A549 (cell line): Measurements from ENCODE around the gene GAS6. TPM values are rescaled to one million over a fixed set of nuclear protein-coding genes. Genes with fewer than 3 reads are reported as not detected.
"Not testable (repeated sequence)": the region's sequence is repeated elsewhere in the genome, so short reads cannot be mapped to it uniquely, and the experiment has no call there.

Experiments used
- ATAC-seq, 2 experiments: fragments of 200-7000 bp in 1 of 2; fragments of >200 bp in 1 of 2; cut with Nextera tagmentation in 1 of 2; cut with Tn5 transposase in 1 of 2; 3 replicates each; pipeline versions ENCODE4 v1.8.0 to v1.9.1; 2018 to 2020; ENCODE audit warnings: mild to moderate bottlenecking in 1 of 2, moderate library complexity in 1 of 2
- CTCF ChIA-PET: fragments of 300-600 bp; sonication (Branson Sonifier 250); formaldehyde crosslinking; extraction: SDS; loops from one replicate; lab custom pipeline; 2021; ENCODE audit warnings: antibody characterized with exemption, inconsistent platforms; lab: Yijun Ruan, JAX
- POLR2A ChIA-PET: fragments of 350-600 bp; formaldehyde crosslinking; extraction: SDS; loops from one replicate; lab custom pipeline; 2021; ENCODE audit warnings: antibody characterized with exemption, inconsistent platforms; lab: Yijun Ruan, JAX
- DNase-seq, 2 experiments: peaks; one replicate each; pipeline versions ENCODE4 v3.0.0 to v3.0.0-alpha.2; 2011 to 2016; ENCODE audit warnings: low read depth in 1 of 2, low spot score in 1 of 2
- FAIRE-seq: peaks from 2 replicates; lab custom pipeline; 2011; peaks lifted over from hg19 to GRCh38; lab: Jason Lieb, UNC
- H3K27ac ChIP-seq, 2 experiments: fragments of >200 bp; sonication (Bioruptor Twin); formaldehyde crosslinking; 3 replicates each; pipeline ENCODE4 v1.5.1; 2016 to 2017
- H3K4me1 ChIP-seq: fragments of >200 bp; sonication (Bioruptor Twin); formaldehyde crosslinking; 3 replicates; pipeline ENCODE4 v1.6.1; 2016
- H3K4me2 ChIP-seq: fragments of >200 bp; sonication (Bioruptor Twin); formaldehyde crosslinking; 3 replicates; pipeline ENCODE4 v1.6.1; 2016
- H3K4me3 ChIP-seq: fragments of >200 bp; sonication (Bioruptor Twin); formaldehyde crosslinking; 3 replicates; pipeline ENCODE4 v1.5.1; 2016
- H3K9me3 ChIP-seq: fragments of >200 bp; sonication (Bioruptor Twin); formaldehyde crosslinking; 3 replicates; pipeline ENCODE4 v1.6.1; 2016
- CBX8 ChIP-seq: fragments of 200-600 bp; sonication (generic); IDR thresholded peaks from 2 replicates; pipeline ENCODE4 v1.6.1; 2016
- CHD4 ChIP-seq: fragments of 200-600 bp; sonication (generic); IDR thresholded peaks from 2 replicates; pipeline ENCODE4 v1.6.1; 2016; ENCODE audit warnings: antibody characterized with exemption, mild to moderate bottlenecking, borderline replicate concordance
- MAFK ChIP-seq: fragments of 450-650 bp; IDR thresholded peaks from 2 replicates; pipeline ENCODE4 v1.6.1; 2014; ENCODE audit not compliant: partially characterized antibody
- MAX ChIP-seq: IDR thresholded peaks from 2 replicates; pipeline ENCODE4 v1.6.1; 2012
- MAZ ChIP-seq: fragments of 150-350 bp; IDR thresholded peaks from 2 replicates; pipeline ENCODE4 v1.6.1; 2014; ENCODE audit warnings: antibody characterized with exemption, low read depth, low read length, borderline replicate concordance
- NPAS2 ChIP-seq: fragments of 250-450 bp; sonication (Bioruptor Pico); IDR thresholded peaks from 2 replicates; pipeline ENCODE4 v1.8.0; 2022; ENCODE audit warnings: mild to moderate bottlenecking, moderate library complexity, borderline replicate concordance
- PHF8 ChIP-seq: fragments of 200-600 bp; sonication (generic); IDR thresholded peaks from 2 replicates; pipeline ENCODE4 v1.6.1; 2016; ENCODE audit warnings: low read depth, mild to moderate bottlenecking, antibody characterized with exemption, moderate library complexity, borderline replicate concordance
- RAD21 ChIP-seq, 2 experiments: fragments of >200 bp in 1 of 2; sonication (Bioruptor Twin) in 1 of 2; formaldehyde crosslinking in 1 of 2; IDR thresholded peaks in 1 of 2; conservative IDR thresholded peaks in 1 of 2; 2 replicates in 1 of 2; 3 replicates in 1 of 2; pipeline ENCODE4 v1.6.1; 2012 to 2018; ENCODE audit warnings: inconsistent platforms in 1 of 2
- RCOR1 ChIP-seq: fragments of 150-350 bp; IDR thresholded peaks from 2 replicates; pipeline ENCODE4 v1.6.1; 2014; ENCODE audit warnings: antibody characterized with exemption, low read length, low read depth
- RFX5 ChIP-seq: fragments of 450-650 bp; IDR thresholded peaks from 2 replicates; pipeline ENCODE4 v1.7.1; 2014; ENCODE audit warnings: antibody characterized with exemption, mild to moderate bottlenecking, moderate library complexity
- SREBF2 ChIP-seq: fragments of 450-650 bp; IDR thresholded peaks from 2 replicates; pipeline ENCODE4 v1.6.1; 2014; ENCODE audit warnings: mild to moderate bottlenecking, moderate library complexity
- TFCP2L1 ChIP-seq: fragments of 250-450 bp; sonication (Bioruptor Pico); IDR thresholded peaks from 2 replicates; pipeline ENCODE4 v1.5.0; 2021; ENCODE audit warnings: mild to moderate bottlenecking
- TP53 ChIP-seq: fragments of 250-450 bp; sonication (Bioruptor Pico); IDR thresholded peaks from 2 replicates; pipeline ENCODE4 v1.5.0; 2021; ENCODE audit warnings: mild to moderate bottlenecking, moderate library complexity
- ZC3H11A ChIP-seq: fragments of 450-650 bp; IDR thresholded peaks from 2 replicates; pipeline ENCODE4 v1.6.1; 2014; ENCODE audit warnings: antibody characterized with exemption, mild to moderate bottlenecking
- ZSCAN20 ChIP-seq: fragments of 250-450 bp; sonication (Bioruptor Pico); IDR thresholded peaks from 2 replicates; pipeline ENCODE4 v1.8.0; 2022; ENCODE audit warnings: mild to moderate bottlenecking, moderate library complexity
- WGBS: methylation state at CpG from one replicate; pipeline ENCODE4 v1.1.6; 2017; ENCODE audit errors: missing lambda C conversion rate; 5-methylcytosine and 5-hydroxymethylcytosine counted together
- polyA plus RNA-seq, 4 experiments: library from polyadenylated mRNA; depleted of rRNA in 3 of 4; stranded (reverse); fragments of >200 nt; fragmentation: RNase III in 1 of 4; extraction: RNeasy Plus Mini Kit Qiagen cat#74134 plus additional on column Dnase treatment in 1 of 4; gene quantifications; 2 replicates in 3 of 4; 3 replicates in 1 of 4; pipeline ENCODE4 v1.2.3, GENCODE V29; 2011 to 2017
- TF ChIP-seq, protein P1 (sequence below): fragments of >200 bp; sonication (Bioruptor Twin); formaldehyde crosslinking; IDR thresholded peaks from 3 replicates; pipeline ENCODE4 v1.6.1; 2016

GAS6 gene
- polyA plus RNA-seq, 2 of the 4 experiments (the other 2 are of a cell fraction), result 3.5 to 5.7 TPM

- TF ChIP-seq MAFK (no peak), RAD21 (conservative IDR thresholded peaks at IDR 0.05 in 1 of 2, IDR thresholded peaks at IDR 0.05 in 1 of 2) (no peak)
Measured at GRCh38 chr13:113836768-113837559, 26.9 kb downstream of the GAS6 start (continued).

GRCh38 chr13:113835461-113836270 lies 28.2 kb downstream of the GAS6 start:
- TF ChIP-seq TP53 (CRISPR knock-in tag) (no peak), MAZ (no peak), MAX (no peak), CHD4 (no peak), SREBF2 (no peak)
- TF ChIP-seq, protein P1, sequence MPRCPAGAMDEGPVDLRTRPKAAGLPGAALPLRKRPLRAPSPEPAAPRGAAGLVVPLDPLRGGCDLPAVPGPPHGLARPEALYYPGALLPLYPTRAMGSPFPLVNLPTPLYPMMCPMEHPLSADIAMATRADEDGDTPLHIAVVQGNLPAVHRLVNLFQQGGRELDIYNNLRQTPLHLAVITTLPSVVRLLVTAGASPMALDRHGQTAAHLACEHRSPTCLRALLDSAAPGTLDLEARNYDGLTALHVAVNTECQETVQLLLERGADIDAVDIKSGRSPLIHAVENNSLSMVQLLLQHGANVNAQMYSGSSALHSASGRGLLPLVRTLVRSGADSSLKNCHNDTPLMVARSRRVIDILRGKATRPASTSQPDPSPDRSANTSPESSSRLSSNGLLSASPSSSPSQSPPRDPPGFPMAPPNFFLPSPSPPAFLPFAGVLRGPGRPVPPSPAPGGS, result no peak
- peak in 1 of 2 experiments; percentile 48 for DNase-seq
- no peak for FAIRE-seq
- H3K27ac ChIP-seq, result peak overlapping the region; percentile 100
- no peaks in the 10 kb centered on the region for H3K9me3 ChIP-seq
- ATAC-seq, result no peak
- POLR2A ChIA-PET, result no interaction called here
- H3K4me3 ChIP-seq, result no peak overlapping the region
- peaks cover 63% of the 10 kb centered on the region for H3K4me1 ChIP-seq
- H3K4me2 ChIP-seq, result peak overlapping the region; percentile 52
- CTCF ChIA-PET, result no interaction called here
- 90% methylated on average over 22 of the region's 37 CpGs for WGBS

- Histone ChIP-seq H3K4me2 (no peak overlapping the region), H3K4me3 (no peak overlapping the region), H3K27ac (peak overlapping the region; percentile 100; a peak in 5 of 6 replicates), H3K4me1 (peaks cover 55% of the 10 kb centered on the region), H3K9me3 (no peaks in the 10 kb centered on the region)
- ATAC-seq, result no peak
- TF ChIP-seq ZC3H11A (no peak), RCOR1 (no peak), RFX5 (no peak), CBX8 (no peak), PHF8 (no peak), NPAS2 (CRISPR knock-in tag) (no peak), ZSCAN20 (CRISPR knock-in tag) (no peak), TFCP2L1 (CRISPR knock-in tag) (no peak)
- no peak for DNase-seq
- ChIA-PET CTCF (no interaction called here), POLR2A (no interaction called here)
- 93% methylated on average over 21 of the region's 38 CpGs for WGBS
- no peak for FAIRE-seq
Measured at GRCh38 chr13:113834496-113835200, 29.2 kb downstream of the GAS6 start.

DNA sequence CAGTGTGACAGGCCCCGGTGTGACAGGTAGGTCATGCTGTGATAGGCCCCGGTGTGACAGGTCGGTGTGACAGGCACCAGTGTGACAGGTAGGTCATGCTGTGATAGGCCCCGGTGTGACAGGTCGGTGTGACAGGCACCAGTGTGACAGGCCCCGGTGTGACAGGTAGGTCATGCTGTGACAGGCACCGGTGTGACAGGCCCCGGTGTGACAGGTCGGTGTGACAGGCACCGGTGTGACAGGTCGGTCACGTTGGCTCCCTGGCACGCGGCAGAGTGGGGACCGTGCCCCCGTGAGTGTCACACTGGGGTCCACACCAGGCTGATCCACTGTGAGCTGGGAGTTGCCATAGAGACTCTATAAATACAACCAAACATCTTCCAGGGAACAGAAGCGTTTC lies 29.9 kb downstream of the GAS6 start:
- WGBS, result 85% methylated on average over 5 of the region's 17 CpGs
- ATAC-seq, H3K9me3 ChIP-seq, FAIRE-seq, H3K4me2 ChIP-seq, POLR2A ChIA-PET, H3K4me3 ChIP-seq, CTCF ChIA-PET: not testable (repeated sequence)
- peak in 1 of 2 experiments; percentile 21 for DNase-seq
- H3K4me1 ChIP-seq, result peaks cover 48% of the 10 kb centered on the region
- peak overlapping the region; percentile 100; a peak in 3 of 6 replicates for H3K27ac ChIP-seq
